ENCODE measurements around the gene BOK.

- TF ChIP-seq NBN (IDR thresholded peaks at IDR 0.05) (no peak), EZH2 (IDR thresholded peaks at IDR 0.05; ENCODE audit: borderline replicate concordance, control insufficient read depth, low read depth, low read length) (no peak), MXI1 (IDR thresholded peaks at IDR 0.05; ENCODE audit: low read depth, low read length) (no peak), POLR2A (IDR thresholded peaks at IDR 0.05; ENCODE audit: low read depth, low read length) (no peak), HCFC1 (IDR thresholded peaks at IDR 0.05; ENCODE audit: low read length) (no peak), NRF1 (conservative IDR thresholded peaks at IDR 0.05; ENCODE audit: low read depth, low read length) (no peak), REST (IDR thresholded peaks at IDR 0.05; ENCODE audit: low read depth, low read length) (no peak), YY1 (IDR thresholded peaks at IDR 0.05; ENCODE audit: low read depth, low read length) (no peak), HDAC2 (IDR thresholded peaks at IDR 0.05) (no peak), RUNX3 (IDR thresholded peaks at IDR 0.05; ENCODE audit: low read length) (no peak), LARP7 (IDR thresholded peaks at IDR 0.05) (no peak)
- TF ChIP-seq, protein P1, sequence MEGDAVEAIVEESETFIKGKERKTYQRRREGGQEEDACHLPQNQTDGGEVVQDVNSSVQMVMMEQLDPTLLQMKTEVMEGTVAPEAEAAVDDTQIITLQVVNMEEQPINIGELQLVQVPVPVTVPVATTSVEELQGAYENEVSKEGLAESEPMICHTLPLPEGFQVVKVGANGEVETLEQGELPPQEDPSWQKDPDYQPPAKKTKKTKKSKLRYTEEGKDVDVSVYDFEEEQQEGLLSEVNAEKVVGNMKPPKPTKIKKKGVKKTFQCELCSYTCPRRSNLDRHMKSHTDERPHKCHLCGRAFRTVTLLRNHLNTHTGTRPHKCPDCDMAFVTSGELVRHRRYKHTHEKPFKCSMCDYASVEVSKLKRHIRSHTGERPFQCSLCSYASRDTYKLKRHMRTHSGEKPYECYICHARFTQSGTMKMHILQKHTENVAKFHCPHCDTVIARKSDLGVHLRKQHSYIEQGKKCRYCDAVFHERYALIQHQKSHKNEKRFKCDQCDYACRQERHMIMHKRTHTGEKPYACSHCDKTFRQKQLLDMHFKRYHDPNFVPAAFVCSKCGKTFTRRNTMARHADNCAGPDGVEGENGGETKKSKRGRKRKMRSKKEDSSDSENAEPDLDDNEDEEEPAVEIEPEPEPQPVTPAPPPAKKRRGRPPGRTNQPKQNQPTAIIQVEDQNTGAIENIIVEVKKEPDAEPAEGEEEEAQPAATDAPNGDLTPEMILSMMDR (IDR thresholded peaks at IDR 0.05 in 2 of 3, conservative IDR thresholded peaks at IDR 0.05 in 1 of 3; ENCODE audit: control insufficient read depth in 2 of 3, extremely low read depth in 1 of 3, insufficient read depth in 1 of 3, low read depth in 3 of 3, low read length in 3 of 3) = no peak
Measured at GRCh38 chr2:241517297-241517696, 41.2 kb upstream of the BOK start.

Measured in GM12878 (cell line).